Hepatocyte (in vitro differentiated cells): ENCODE measurements around the gene TFDP1. TPM values are rescaled to one million over a fixed set of nuclear protein-coding genes. Genes with fewer than 3 reads are reported as not detected.

ENCODE experiments used
- DNase-seq: peaks from one replicate; pipeline ENCODE4 v3.0.0-alpha.2; 2016; ENCODE audit warnings: low spot score
- H2AFZ ChIP-seq: fragments of 200-600 bp; sonication (generic); 2 replicates; pipeline ENCODE4 v1.6.0; 2016; ENCODE audit warnings: antibody characterized with exemption, mild to moderate bottlenecking
- H3K27ac ChIP-seq: fragments of 200-600 bp; sonication (generic); 2 replicates; pipeline ENCODE4 v1.5.1; 2016; ENCODE audit warnings: mild to moderate bottlenecking
- H3K27me3 ChIP-seq: fragments of 200-600 bp; sonication (generic); 2 replicates; pipeline ENCODE4 v1.6.1; 2016
- H3K36me3 ChIP-seq: fragments of 200-600 bp; sonication (generic); replicated peaks from 2 replicates; pipeline ENCODE4 v1.5.1; 2016; ENCODE audit warnings: low read depth; ENCODE audit not compliant: insufficient read depth
- H3K4me1 ChIP-seq: fragments of 200-600 bp; sonication (generic); 2 replicates; pipeline ENCODE4 v1.5.1; 2016; ENCODE audit warnings: mild to moderate bottlenecking, moderate library complexity; ENCODE audit not compliant: insufficient read depth
- H3K4me2 ChIP-seq: fragments of 200-600 bp; sonication (generic); 2 replicates; pipeline ENCODE4 v1.6.0; 2016
- H3K4me3 ChIP-seq: fragments of 200-600 bp; sonication (generic); 2 replicates; pipeline ENCODE4 v1.5.1; 2016; ENCODE audit warnings: mild to moderate bottlenecking
- H3K79me2 ChIP-seq: fragments of 200-600 bp; sonication (generic); 2 replicates; pipeline ENCODE4 v1.6.0; 2017; ENCODE audit warnings: mild to moderate bottlenecking
- H3K9me2 ChIP-seq: fragments of 200-600 bp; sonication (generic); replicated peaks from 2 replicates; pipeline ENCODE4 v1.6.0; 2017; ENCODE audit warnings: mild to moderate bottlenecking; ENCODE audit not compliant: insufficient read depth
- H3K9me3 ChIP-seq: fragments of 200-600 bp; sonication (generic); 2 replicates; pipeline ENCODE4 v1.5.1; 2016; ENCODE audit warnings: low read depth, mild to moderate bottlenecking
- H4K20me1 ChIP-seq: fragments of 200-600 bp; sonication (generic); 2 replicates; pipeline ENCODE4 v1.6.0; 2016; ENCODE audit warnings: mild to moderate bottlenecking; ENCODE audit not compliant: insufficient read depth, poor library complexity, severe bottlenecking
- CTCF ChIP-seq: fragments of 200-600 bp; sonication (generic); IDR thresholded peaks from 2 replicates; pipeline ENCODE4 v1.5.1; 2016; ENCODE audit warnings: antibody characterized with exemption, mild to moderate bottlenecking; ENCODE audit not compliant: poor library complexity
- EZH2 ChIP-seq: fragments of 200-600 bp; sonication (generic); IDR thresholded peaks from 2 replicates; pipeline ENCODE4 v1.6.1; 2016; ENCODE audit warnings: antibody characterized with exemption, mild to moderate bottlenecking, borderline replicate concordance
- EZH2phosphoT487 ChIP-seq: fragments of 200-600 bp; sonication (generic); IDR thresholded peaks from one replicate; pipeline ENCODE4 v1.6.1; 2018; ENCODE audit warnings: antibody characterized with exemption, mild to moderate bottlenecking, low read depth, moderate library complexity; ENCODE audit not compliant: unreplicated experiment, severe bottlenecking
- WGBS: methylation state at CpG from one replicate; pipeline ENCODE4 v1.1.6; 2016; ENCODE audit warnings: low lambda C conversion rate; ENCODE audit errors: missing lambda C conversion rate; 5-methylcytosine and 5-hydroxymethylcytosine counted together
- polyA plus RNA-seq: library from polyadenylated mRNA; unstranded; fragments of >200 nt; fragmentation: Nextera tagmentation; extraction: Ambion mirVana; gene quantifications from 2 replicates; pipeline ENCODE4 v1.2.1, GENCODE V29; 2016
- total RNA-seq: library from RNA; depleted of rRNA; stranded (reverse); fragments of >200 nt; gene quantifications from 2 replicates; pipeline ENCODE4 v1.2.3, GENCODE V29; 2014

TFDP1 gene
- total and polyA plus RNA-seq, 2 experiments from 2014 or later = 54.0 to 62.9 TPM

GRCh38 chr13:113669755-113670341, 85.3 kb downstream of the TFDP1 start:
- no peak overlapping the region for H3K4me2 ChIP-seq
- no peaks in the 10 kb centered on the region for H4K20me1 ChIP-seq
- DNase-seq = no peak
- WGBS = 84% methylated on average over 21 of the region's 21 CpGs
- no peaks in the 10 kb centered on the region for H3K36me3 ChIP-seq
- H3K9me3 ChIP-seq = no peaks in the 10 kb centered on the region
- H3K4me1 ChIP-seq = peaks cover 3% of the 10 kb centered on the region
- no peaks in the 10 kb centered on the region for H3K79me2 ChIP-seq
- no peak overlapping the region for H3K27ac ChIP-seq
- TF ChIP-seq CTCF = no peak
- TF ChIP-seq EZH2 = no peak
- TF ChIP-seq EZH2phosphoT487 = no peak
- no peak overlapping the region for H2AFZ ChIP-seq
- no peak overlapping the region for H3K4me3 ChIP-seq
- H3K9me2 ChIP-seq = no peaks in the 10 kb centered on the region
- no peaks in the 10 kb centered on the region for H3K27me3 ChIP-seq

DNA sequence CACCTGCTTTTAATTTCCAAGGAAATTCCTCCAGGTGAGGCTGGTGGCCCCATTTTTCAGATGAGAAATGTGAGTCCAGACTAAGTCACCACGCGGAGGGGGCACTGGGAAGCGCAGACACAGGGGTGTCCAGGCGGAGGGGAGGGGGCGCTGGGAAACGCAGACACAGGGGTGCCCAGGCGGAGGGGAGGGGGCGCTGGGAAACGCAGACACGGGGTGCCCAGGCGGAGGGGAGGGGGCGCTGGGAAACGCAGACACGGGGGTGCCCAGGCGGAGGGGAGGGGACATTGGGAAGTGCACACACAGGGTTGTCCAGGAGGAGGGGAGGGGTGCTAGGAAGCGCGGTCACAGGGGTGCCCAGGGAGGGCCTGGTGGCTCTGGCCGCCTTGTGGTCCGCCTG, 86.0 kb downstream of the TFDP1 start:
- TF ChIP-seq EZH2phosphoT487 (no peak), CTCF (no peak), EZH2 (no peak)
- no peak overlapping the region for H3K4me2 ChIP-seq
- no peak overlapping the region for H3K4me3 ChIP-seq
- H3K9me3 ChIP-seq = no peaks in the 10 kb centered on the region
- no peaks in the 10 kb centered on the region for H3K4me1 ChIP-seq
- no peaks in the 10 kb centered on the region for H3K79me2 ChIP-seq
- no peaks in the 10 kb centered on the region for H4K20me1 ChIP-seq
- H3K9me2 ChIP-seq = no peaks in the 10 kb centered on the region
- no peak overlapping the region for H2AFZ ChIP-seq
- H3K36me3 ChIP-seq = no peaks in the 10 kb centered on the region
- DNase-seq = no peak
- no peak overlapping the region for H3K27ac ChIP-seq
- WGBS = 100% methylated on average over 2 of the region's 19 CpGs
- H3K27me3 ChIP-seq = no peaks in the 10 kb centered on the region

DNA sequence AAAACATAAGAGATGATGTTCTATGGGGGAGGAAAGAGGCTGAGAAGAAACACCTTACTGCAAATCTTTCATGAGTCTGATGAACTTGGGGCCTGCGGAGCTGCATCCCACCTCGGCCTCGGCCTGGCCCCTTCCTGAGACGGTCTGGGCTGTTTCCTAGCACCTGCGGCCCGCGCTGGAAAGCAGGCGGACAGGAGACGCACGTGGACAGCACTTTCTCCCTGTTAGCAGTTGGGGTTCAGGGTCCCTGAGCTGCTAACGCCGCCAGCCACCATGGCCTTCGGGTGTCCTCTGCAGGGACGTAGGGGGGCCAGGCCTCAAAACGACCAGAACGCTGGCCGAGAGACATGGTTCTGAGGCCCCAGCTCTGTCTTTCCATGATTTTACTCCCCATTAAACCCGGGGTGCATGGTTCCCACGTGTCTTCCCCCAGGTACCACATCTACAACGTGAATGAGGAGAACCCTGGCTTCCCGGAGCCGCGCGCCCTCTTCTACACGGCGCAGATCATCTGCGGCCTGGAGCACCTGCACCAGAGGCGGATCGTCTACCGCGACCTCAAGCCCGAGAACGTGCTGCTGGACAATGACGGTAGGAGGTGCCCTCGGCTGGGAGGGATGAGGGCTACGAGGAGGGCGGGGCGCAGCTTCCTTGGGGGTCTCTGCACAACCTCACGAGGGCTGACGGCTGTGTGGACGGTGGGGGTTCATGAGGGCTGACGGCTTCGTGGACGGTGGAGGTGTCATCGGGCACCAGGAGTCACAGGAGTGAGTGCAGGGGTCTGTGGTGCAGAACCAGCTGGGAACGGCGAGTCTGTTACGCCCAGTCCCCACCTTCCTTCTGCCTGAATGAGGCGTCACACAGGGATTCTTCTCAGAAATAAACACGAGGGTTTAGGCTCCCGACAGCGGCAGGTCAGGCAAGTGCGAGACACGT, 86.8 kb downstream of the TFDP1 start:
- Histone ChIP-seq H3K27ac (no peak overlapping the region), H3K4me1 (no peaks in the 10 kb centered on the region), H3K9me2 (no peaks in the 10 kb centered on the region), H3K4me3 (no peak overlapping the region), H4K20me1 (no peaks in the 10 kb centered on the region), H3K36me3 (no peaks in the 10 kb centered on the region), H3K9me3 (no peaks in the 10 kb centered on the region), H3K27me3 (no peaks in the 10 kb centered on the region), H2AFZ (no peak overlapping the region), H3K4me2 (no peak overlapping the region), H3K79me2 (no peaks in the 10 kb centered on the region)
- no peak for DNase-seq
- no peak for TF ChIP-seq EZH2phosphoT487
- TF ChIP-seq EZH2 = no peak
- TF ChIP-seq CTCF = no peak
- WGBS = 97% methylated on average over 54 of the region's 54 CpGs
